Stimulated activated naive CD8-positive, alpha-beta T cell treated with anti-CD3 and anti-CD28 coated beads, Interleukin-15, amount 100 ng/mL, for 72 hours (primary cell): ENCODE measurements around the gene PRSS48.
"Not testable (repeated sequence)": the region's sequence is repeated elsewhere in the genome, so short reads cannot be mapped to it uniquely, and the experiment has no call there.

ENCODE experiments used
- ATAC-seq: fragments of 150-1000 bp; cut with Tn5 transposase; 2 replicates; pipeline ENCODE4 v1.10.0; 2021; ENCODE audit warnings: mild to moderate bottlenecking, moderate library complexity
- DNase-seq, 2 donors: peaks; one replicate each; pipeline ENCODE4 v3.0.0; 2021 to 2022
- H3K27ac Mint-ChIP-seq, 2 donors: one replicate each; pipeline ENCODE4 v1.8.0; 2022; ENCODE audit warnings: mild to moderate bottlenecking in 2 of 2, mixed read lengths in 2 of 2, moderate library complexity in 2 of 2
- H3K27me3 Mint-ChIP-seq: one replicate; pipeline ENCODE4 v1.8.0; 2022; ENCODE audit warnings: mixed read lengths
- H3K4me1 Mint-ChIP-seq: one replicate; pipeline ENCODE4 v1.8.0; 2022; ENCODE audit warnings: mild to moderate bottlenecking, mixed read lengths
- H3K4me3 Mint-ChIP-seq, 2 donors: one replicate each; pipeline ENCODE4 v1.8.0; 2022; ENCODE audit warnings: mild to moderate bottlenecking in 2 of 2, mixed read lengths in 2 of 2, moderate library complexity in 1 of 2
- H3K9me3 Mint-ChIP-seq, 2 donors: one replicate each; pipeline ENCODE4 v1.8.0; 2022; ENCODE audit warnings: mixed read lengths in 2 of 2

PRSS48 gene

DNA sequence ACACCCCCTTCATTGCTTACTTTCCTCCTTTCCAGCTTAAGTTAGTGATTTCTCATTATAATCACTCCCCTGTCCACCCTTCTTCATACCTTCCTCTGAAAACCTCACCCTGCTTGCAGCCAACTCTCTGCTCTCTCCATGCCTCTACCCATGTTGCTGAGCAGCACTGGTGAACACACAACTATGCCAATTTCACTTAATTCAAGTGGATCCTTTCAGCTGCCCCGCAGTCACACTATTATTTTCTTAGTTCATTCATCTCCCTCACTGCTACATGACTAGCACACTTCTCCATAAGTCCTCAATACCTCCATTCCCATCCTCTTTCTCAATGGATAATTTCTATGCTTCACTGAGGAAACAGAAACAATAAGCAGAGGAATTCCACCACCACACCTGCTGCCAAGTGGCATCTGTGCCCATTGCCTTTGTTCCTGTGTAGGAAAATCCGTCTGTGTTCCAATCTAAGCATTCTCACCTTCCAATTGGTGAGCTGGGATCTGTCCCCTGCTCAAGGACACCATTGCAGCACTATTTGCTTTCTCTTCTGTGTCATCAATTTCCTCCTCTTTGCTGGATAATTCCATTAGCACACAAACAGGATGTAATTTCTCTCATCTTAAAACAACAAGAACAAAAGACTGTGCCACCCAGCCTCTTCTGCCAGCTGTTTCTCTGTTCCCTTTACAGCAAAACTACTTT, 25.2 kb upstream of the PRSS48 start:
- DNase-seq: no peak
- Mint-ChIP-seq H3K27ac (no peak overlapping the region), H3K9me3 (no peaks in the 10 kb centered on the region), H3K4me3 (no peak overlapping the region), H3K27me3 (no peaks in the 10 kb centered on the region), H3K4me1 (no peaks in the 10 kb centered on the region)
- no peak for ATAC-seq

DNA sequence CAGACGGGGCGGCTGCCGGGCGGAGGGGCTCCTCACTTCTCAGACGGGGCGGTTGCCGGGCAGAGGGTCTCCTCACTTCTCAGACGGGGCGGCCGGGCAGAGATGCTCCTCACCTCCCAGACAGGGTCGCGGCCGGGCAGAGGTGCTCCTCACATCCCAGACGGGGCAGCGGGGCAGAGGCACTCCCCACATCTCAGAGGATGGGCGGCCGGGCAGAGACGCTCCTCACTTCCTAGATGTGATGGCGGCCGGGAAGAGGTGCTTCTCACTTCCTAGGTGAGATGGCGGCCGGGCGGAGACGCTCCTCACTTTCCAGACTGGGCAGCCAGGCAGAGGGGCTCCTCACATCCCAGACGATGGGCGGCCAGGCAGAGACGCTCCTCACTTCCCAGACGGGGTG, 21.7 kb upstream of the PRSS48 start:
- not testable (repeated sequence) for DNase-seq, ATAC-seq, H3K27ac Mint-ChIP-seq, H3K27me3 Mint-ChIP-seq, H3K4me1 Mint-ChIP-seq, H3K4me3 Mint-ChIP-seq, H3K9me3 Mint-ChIP-seq

GRCh38 chr4:151255680-151256079, 21.3 kb upstream of the PRSS48 start:
- DNase-seq: not testable (repeated sequence)

GRCh38 chr4:151256134-151256533, 20.8 kb upstream of the PRSS48 start:
- Mint-ChIP-seq H3K27me3 (peaks cover 8% of the 10 kb centered on the region), H3K4me3 (no peak overlapping the region), H3K4me1 (no peaks in the 10 kb centered on the region), H3K9me3 (no peaks in the 10 kb centered on the region), H3K27ac (no peak overlapping the region)
- DNase-seq (no peak), ATAC-seq (no peak)

More at GRCh38 chr4:151255680-151256079, 21.3 kb upstream of the PRSS48 start:
- not testable (repeated sequence) for ATAC-seq, H3K27me3 Mint-ChIP-seq, H3K27ac Mint-ChIP-seq, H3K9me3 Mint-ChIP-seq, H3K4me1 Mint-ChIP-seq, H3K4me3 Mint-ChIP-seq

DNA sequence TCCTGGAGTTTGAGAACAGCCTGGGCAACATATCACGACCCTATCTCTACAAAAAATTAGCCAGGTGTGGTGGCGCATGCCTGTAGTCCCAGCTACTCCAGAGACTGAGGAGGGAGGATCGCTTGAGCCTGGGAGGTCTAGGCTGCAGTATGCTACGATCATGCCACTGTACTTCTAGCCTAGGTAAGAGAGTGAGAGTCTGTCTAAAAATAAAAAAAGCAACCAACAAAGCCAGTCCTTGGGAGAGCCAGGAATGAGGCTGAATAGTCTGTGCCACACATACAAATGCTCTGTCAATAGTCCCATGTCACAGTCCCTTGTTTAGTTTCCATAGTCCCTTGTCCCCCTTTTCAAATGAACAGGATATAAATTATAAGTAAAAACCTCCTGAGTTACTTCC, 19.3 kb upstream of the PRSS48 start:
- Mint-ChIP-seq H3K27ac (no peak overlapping the region), H3K4me1 (no peaks in the 10 kb centered on the region), H3K9me3 (no peaks in the 10 kb centered on the region), H3K4me3 (no peak overlapping the region), H3K27me3 (peaks cover 8% of the 10 kb centered on the region)
- ATAC-seq (no peak), DNase-seq (no peak)

GRCh38 chr4:151259752-151260151, 17.2 kb upstream of the PRSS48 start:
- H3K27me3 Mint-ChIP-seq: peaks cover 8% of the 10 kb centered on the region
- no peak overlapping the region for H3K27ac Mint-ChIP-seq
- no peak for DNase-seq
- H3K4me1 Mint-ChIP-seq: no peaks in the 10 kb centered on the region
- ATAC-seq: no peak
- H3K9me3 Mint-ChIP-seq: no peaks in the 10 kb centered on the region
- no peak overlapping the region for H3K4me3 Mint-ChIP-seq

- peaks cover 8% of the 10 kb centered on the region for H3K27me3 Mint-ChIP-seq
- no peak for ATAC-seq
- H3K27ac Mint-ChIP-seq: no peak overlapping the region
- DNase-seq: no peak
- H3K4me3 Mint-ChIP-seq: no peak overlapping the region
- no peaks in the 10 kb centered on the region for H3K9me3 Mint-ChIP-seq
- H3K4me1 Mint-ChIP-seq: no peaks in the 10 kb centered on the region
Observed at GRCh38 chr4:151260526-151260925, 16.4 kb upstream of the PRSS48 start.

- Mint-ChIP-seq H3K4me1 (no peaks in the 10 kb centered on the region), H3K4me3 (no peak overlapping the region), H3K9me3 (no peaks in the 10 kb centered on the region), H3K27ac (no peak overlapping the region), H3K27me3 (peaks cover 4% of the 10 kb centered on the region)
- ATAC-seq (no peak), DNase-seq (no peak)
Observed at GRCh38 chr4:151263455-151263854, 13.5 kb upstream of the PRSS48 start.

DNA sequence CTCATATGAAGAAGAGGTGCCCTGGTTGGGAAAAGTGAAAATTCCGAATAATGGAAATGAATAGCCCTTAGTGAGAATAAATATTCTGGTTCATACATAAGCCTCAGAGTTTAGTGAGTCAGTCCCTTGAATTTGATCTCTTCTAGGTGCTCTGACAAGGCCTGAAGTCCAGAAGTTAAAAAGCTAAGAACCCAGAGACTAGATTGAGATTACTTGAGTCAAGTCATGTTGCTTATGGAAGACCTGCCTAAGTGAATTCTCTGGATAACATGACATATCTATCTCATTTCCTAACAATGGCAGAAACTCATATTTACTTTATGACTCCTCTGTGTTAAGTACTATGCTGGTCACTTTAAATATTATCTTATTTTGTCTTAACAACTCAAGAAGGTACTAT, 10.5 kb upstream of the PRSS48 start:
- H3K4me1 Mint-ChIP-seq: no peaks in the 10 kb centered on the region
- H3K27me3 Mint-ChIP-seq: no peaks in the 10 kb centered on the region
- H3K27ac Mint-ChIP-seq: no peak overlapping the region
- ATAC-seq (no peak), DNase-seq (no peak)
- H3K9me3 Mint-ChIP-seq: no peaks in the 10 kb centered on the region
- H3K4me3 Mint-ChIP-seq: no peak overlapping the region

- H3K4me3 Mint-ChIP-seq: no peak overlapping the region
- H3K27ac Mint-ChIP-seq: no peak overlapping the region
- H3K27me3 Mint-ChIP-seq: no peaks in the 10 kb centered on the region
- DNase-seq (no peak), ATAC-seq (no peak)
- H3K4me1 Mint-ChIP-seq: no peaks in the 10 kb centered on the region
- no peaks in the 10 kb centered on the region for H3K9me3 Mint-ChIP-seq
Observed at GRCh38 chr4:151267104-151267503, 9.9 kb upstream of the PRSS48 start.

DNA sequence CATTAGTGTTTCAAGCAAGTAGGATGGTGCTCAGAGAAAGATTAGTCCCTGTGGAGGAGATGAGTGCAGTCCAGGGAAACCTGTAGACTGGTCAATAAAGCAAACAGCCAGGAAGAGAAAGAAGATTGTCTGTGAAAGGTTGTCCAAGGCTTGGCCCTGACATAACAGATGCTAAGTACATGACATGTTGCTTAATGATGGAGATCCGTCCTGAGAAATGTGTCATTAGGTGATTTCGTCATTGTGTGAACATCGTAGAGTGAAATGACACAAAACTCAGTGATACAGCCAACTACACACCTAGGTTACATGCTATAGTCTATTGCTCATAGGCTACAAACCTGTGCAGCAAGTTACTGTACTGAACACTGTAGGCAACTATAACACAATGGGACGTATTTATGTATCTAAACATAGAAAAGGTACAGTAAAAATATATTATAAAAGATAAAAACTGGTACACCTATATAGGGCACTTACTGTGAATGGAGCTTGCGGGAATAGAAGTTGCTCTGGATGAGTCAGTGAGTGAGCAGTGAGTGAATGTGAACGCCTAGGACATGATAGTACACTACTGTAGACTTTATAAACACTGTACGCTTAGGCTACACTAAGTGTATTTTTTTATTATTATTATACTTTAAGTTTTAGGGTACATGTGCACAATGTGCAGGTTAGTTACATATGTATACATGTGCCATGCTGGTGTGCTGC, 9.0 kb upstream of the PRSS48 start:
- Mint-ChIP-seq H3K27me3 (no peaks in the 10 kb centered on the region), H3K4me3 (no peak overlapping the region), H3K27ac (no peak overlapping the region), H3K4me1 (no peaks in the 10 kb centered on the region), H3K9me3 (no peaks in the 10 kb centered on the region)
- ATAC-seq (no peak), DNase-seq (no peak)

GRCh38 chr4:151268905-151269304, 8.1 kb upstream of the PRSS48 start:
- not testable (repeated sequence) for ATAC-seq, H3K27me3 Mint-ChIP-seq, H3K9me3 Mint-ChIP-seq, DNase-seq, H3K27ac Mint-ChIP-seq, H3K4me3 Mint-ChIP-seq, H3K4me1 Mint-ChIP-seq

DNA sequence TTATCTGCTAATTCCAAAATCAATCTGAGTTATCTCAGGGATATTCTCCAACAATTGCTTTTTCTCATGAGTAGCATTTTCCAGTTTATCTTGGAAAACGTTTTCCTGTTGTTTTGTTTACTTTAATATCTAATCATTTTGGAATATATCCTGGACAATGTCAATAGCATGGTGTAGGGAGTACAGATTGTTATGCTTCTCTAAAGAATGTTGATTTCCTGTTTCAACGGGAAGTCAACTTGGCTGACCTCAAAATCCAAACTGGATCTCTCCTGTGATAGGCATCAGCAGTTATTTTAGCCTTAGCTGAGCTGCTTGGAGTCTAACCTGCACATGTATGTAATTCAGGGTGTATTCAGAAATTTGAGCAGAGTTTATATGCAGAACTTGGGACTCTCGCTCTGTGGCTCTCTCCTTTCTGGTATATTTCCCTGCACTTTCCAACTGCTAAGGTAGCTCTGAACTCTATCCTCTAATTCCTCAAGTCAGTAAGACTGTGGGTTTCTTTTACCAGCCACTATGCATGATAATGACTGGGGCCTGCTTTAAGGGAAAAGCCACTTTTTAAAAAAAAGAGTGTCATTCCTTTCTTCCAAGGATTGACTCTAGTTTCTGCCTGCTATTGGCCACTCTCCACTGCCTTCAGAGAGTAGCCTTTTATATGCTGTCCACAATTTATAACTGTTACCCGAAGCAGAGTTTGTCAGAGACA, 7.7 kb downstream of the PRSS48 start:
- H3K4me3 Mint-ChIP-seq: no peak overlapping the region
- ATAC-seq (no peak), DNase-seq (no peak)
- H3K4me1 Mint-ChIP-seq: no peaks in the 10 kb centered on the region
- no peak overlapping the region for H3K27ac Mint-ChIP-seq
- H3K27me3 Mint-ChIP-seq: peaks cover 11% of the 10 kb centered on the region
- no peaks in the 10 kb centered on the region for H3K9me3 Mint-ChIP-seq

GRCh38 chr4:151287409-151287808, 10.4 kb downstream of the PRSS48 start:
- Mint-ChIP-seq H3K4me3 (no peak overlapping the region), H3K27ac (no peak overlapping the region), H3K4me1 (no peaks in the 10 kb centered on the region), H3K27me3 (peaks cover 7% of the 10 kb centered on the region), H3K9me3 (no peaks in the 10 kb centered on the region)
- no peak for ATAC-seq
- no peak for DNase-seq

DNA sequence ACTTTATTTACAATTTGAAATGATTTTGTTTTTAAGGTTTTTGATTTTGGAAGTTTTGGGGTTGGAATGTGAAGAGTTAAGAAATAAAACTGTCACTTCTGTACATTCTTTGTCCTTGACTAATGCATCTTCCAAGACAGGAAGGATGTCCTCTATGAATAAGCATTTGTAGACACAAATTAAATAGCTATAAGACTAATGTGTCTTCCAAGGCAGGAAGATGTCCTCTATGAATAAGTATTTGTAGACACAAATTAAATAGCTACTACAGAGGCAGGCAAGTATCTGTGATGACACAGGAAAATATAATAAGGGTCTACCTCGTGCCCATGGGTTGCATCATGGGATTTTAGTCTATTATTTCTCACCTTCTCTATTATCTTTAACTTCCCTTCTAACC, 14.5 kb downstream of the PRSS48 start:
- DNase-seq (no peak), ATAC-seq (no peak)
- Mint-ChIP-seq H3K27me3 (no peaks in the 10 kb centered on the region), H3K4me1 (no peaks in the 10 kb centered on the region), H3K4me3 (no peak overlapping the region), H3K27ac (no peak overlapping the region), H3K9me3 (no peaks in the 10 kb centered on the region)

DNA sequence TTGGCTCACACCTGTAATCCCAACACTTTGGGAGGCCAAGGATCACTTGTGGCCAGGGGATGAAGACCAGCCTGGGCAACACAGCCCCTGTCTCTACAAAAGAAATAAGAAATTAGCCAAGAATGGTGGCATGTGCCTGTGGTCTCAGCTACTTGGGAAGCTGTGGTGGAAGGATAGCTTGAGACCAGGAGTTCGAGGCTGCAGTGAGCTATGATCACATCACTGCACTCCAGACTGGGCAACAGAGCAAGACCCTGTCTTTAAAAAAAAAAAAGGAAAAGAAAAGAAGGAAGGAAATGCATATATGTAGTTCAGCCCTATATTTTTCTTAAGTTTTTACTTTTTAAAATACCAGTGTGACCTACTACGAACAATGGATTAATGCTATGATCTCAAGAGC, 15.1 kb downstream of the PRSS48 start:
- Mint-ChIP-seq H3K27me3 (no peaks in the 10 kb centered on the region), H3K4me1 (no peaks in the 10 kb centered on the region), H3K27ac (no peak overlapping the region), H3K9me3 (no peaks in the 10 kb centered on the region), H3K4me3 (no peak overlapping the region)
- ATAC-seq: no peak
- no peak for DNase-seq
